Fibroblast of skin of right quadriceps (primary cell): Measurements from ENCODE around the gene ZFP64.
"Not testable (repeated sequence)": the region's sequence is repeated elsewhere in the genome, so short reads cannot be mapped to it uniquely, and the experiment has no call there.

Experiments
- DNase-seq: peaks from one replicate; pipeline ENCODE4 v3.0.0-alpha.2; 2013

The ZFP64 gene

GRCh38 chr20:52152921-52153320 lies 38.7 kb downstream of the ZFP64 start:
- no peak for DNase-seq

DNA sequence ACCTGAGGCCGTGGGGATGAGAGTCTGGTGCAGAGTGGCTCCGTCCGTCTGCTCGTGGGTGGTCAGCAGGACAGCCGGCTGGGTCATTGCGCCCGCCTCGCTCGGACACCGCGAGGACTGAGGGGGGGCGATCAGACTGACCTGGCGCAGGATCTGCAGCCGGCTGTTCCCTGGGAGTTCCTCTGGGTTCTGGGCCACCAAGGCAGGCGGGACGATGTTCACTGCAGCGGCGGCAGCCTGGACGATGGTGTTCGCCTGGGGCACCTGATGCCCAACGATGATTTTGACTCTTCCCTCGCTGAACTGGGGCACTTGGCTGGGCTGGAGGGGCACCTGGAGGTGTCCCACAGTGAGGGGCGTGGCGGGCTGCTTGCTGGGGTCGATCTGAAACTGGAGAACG lies 39.2 kb downstream of the ZFP64 start:
- DNase-seq = no peak

GRCh38 chr20:52150440-52151258 lies 40.9 kb downstream of the ZFP64 start:
- peak; percentile 37 for DNase-seq

- no peak for DNase-seq
Measured at GRCh38 chr20:52145587-52145986, 46.0 kb downstream of the ZFP64 start.

GRCh38 chr20:52143277-52143676 lies 48.3 kb downstream of the ZFP64 start:
- DNase-seq = no peak

DNA sequence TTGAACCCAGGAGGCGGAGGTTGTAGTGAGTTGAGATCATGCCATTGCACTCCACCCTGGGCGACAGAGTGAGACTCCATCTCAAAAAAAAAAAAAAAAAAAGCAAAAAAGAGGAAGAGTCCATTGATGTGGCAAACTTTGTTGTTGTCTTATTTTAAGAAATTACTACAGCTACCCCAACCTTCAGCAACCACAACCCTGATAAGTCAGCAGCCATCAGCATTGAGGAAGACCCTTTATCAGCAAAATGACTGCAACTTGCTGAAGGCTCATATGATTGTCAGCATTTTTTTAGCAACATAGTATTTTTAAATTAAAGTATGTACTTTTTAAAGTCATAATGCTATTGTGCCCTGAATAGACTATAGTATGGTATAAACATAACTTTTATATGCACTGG lies 48.8 kb downstream of the ZFP64 start:
- no peak for DNase-seq

- DNase-seq = no peak
Measured at GRCh38 chr20:52139986-52140385, 51.6 kb downstream of the ZFP64 start.

- no peak for DNase-seq
Measured at GRCh38 chr20:52137850-52138249, 53.7 kb downstream of the ZFP64 start.

DNA sequence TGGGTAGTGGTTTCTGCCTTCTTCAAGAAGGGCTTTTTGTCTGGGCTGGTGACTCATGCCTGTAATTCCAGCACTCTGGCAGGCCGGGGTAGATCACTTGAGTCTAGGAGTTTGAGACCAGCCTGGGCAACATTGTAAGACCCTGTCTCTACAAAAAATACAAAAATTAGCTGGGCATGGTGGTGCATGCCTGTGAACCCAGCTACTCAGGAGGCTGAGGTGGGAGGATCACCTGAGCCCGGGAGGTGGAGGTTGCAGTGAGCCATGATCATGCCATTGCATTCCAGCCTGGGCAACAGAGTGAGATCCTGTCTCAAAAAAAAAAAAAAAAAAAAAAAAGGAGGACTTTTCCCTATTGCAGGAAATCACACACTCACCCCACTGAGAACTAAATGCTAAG lies 57.9 kb downstream of the ZFP64 start:
- DNase-seq = not testable (repeated sequence)

DNA sequence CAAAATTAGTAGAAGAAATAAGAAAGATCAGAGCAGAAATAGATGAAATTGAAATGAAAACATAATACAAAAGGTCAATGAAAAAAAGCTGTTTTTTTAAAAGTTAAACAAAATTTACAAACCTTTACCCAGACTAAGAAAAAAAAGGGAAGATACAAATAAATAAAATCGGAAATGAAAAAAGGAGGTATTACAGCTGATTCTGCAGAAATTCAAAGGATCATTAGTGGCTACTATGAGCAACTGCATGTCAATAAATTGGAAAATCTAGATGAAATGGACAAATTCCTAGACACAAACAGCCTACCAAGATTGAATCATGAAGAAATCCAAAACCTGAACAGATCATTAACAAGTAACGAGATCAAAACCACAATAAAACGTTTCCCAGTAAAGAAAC lies 59.2 kb downstream of the ZFP64 start:
- DNase-seq = no peak

DNA sequence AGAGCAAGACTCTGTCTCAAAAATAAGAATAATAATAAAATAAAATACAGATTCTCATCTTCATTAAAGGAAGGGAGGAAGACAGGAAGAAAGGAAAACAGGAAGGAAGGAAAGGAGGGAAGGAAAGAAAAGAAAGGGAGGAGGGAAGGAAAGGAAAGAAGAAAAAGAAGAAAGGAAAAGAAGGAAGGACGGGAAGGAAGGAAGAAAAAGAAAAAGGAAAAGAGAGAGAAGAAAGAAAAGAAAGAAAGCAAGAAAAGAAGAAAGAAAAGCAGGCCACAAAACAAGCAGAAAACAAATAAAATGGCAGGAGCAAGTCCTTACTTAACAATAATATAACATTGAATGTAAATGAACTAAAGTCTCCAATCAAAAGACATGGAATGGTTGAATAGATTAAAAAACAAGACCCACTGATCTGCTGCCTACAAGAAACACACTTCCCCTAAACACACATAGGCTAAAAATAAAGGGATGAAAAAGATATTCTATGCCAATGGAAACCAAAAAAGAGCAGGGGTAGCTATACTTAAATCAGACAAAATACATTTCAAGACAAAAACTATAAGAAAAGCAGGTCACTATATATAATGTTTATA lies 60.4 kb downstream of the ZFP64 start:
- DNase-seq = no peak

DNA sequence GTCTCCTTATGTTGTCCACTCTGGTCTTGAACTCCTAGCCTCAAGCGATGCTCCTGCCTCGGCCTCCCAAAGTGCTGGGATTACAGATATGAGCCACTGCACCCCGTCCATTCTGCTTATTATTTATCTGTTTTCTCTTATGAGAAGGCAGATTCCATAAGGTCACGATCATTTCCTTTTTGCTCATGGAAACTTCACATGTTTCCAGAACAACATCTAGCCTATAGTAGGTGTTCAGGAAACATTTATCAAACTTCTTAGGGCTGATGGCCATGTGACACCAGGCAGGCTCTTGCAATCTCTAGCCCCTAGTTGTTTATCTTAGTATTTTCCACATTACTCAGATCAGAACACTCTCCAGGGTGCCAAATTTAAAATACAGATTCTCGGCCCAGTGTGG lies 61.2 kb downstream of the ZFP64 start:
- no peak for DNase-seq

DNA sequence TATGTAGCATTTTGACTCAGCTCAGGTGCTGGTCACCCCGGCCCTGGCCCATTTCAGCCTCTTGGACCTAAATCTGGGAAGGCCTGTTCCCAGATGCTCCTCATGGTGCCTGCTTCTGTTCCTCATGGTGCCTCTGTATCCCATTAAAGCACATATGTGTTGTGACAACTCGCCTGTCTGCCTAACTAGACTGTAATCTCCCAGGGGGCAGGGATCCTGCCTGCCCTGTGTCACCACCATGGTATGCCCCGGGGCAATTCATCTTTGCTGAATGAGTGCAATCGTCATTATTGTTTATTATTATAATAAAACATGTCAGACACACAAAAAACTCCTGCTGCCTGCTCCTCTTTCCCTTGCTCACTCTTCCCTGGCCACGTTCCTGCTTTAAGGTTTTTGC lies 62.0 kb downstream of the ZFP64 start:
- DNase-seq = peak; percentile 27

- no peak for DNase-seq
Measured at GRCh38 chr20:52127309-52127708, 64.3 kb downstream of the ZFP64 start.

DNA sequence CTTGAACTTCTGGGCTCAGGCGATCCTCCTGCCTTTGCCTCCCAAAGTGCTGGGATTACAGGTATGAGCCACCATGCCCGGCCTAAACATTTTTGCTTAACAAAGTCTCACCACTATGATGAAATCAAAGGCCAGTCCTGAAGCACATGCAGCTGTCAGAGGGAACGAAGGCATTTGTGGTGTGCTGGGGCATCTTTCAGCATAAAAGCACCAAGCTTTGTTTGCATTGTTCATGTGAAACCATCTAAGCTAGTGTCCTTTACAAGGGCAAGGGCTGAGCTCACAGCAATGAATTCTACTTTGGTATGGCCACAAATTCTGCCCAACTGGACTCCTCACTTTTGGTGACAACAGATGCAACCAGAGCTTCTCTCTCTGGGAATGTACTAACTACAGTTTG lies 66.8 kb downstream of the ZFP64 start:
- DNase-seq = no peak

GRCh38 chr20:52118696-52119095 lies 72.9 kb downstream of the ZFP64 start:
- DNase-seq = no peak

DNA sequence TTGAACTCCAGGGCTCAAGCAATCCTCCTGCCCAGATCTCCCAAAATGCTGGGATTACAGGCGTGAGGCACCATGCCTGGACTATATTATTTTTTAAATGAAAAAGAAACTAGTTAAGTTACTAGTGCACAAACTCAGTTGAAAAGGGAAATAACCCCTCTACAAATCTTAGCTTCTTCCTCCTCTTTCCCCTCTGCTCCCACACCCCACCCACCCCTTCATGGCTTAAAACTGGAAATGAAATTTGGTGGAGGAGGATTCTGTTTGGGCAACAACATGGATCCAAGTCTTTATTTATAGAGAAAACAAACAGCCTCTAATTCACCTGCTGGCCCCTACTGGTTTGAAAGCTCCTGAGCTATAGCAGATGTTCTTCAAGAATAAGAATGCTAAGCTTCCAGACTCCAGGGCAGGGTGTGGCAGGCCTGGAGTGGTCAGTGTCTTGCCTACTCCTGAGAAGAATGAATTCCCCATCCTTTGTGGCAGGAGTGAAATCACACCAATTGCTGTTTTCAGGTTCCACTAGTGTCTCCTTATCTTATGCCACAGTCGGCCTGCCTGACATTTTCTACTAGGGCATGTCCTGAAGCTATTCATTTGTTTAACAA lies 73.5 kb downstream of the ZFP64 start:
- no peak for DNase-seq

DNA sequence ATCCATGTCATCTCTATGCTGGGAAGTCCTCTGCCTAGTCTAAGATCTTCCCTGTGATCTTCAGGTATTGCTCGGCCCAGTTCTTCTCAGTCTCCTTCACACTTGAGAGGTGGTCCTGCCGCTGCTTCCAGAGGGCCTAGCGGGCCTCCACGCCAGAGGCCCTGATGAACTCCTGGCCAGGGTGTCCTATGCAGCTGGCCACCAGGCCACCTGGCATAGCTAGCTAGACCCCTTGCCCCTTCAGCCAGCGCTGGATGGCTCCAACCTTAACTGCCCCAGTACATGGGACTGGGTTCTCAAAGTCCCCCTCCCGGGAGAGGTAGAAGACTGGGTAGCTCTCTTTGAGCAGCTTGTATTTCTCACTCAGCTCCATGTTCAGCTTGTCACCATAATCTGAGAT lies 81.1 kb downstream of the ZFP64 start:
- DNase-seq = no peak

DNA sequence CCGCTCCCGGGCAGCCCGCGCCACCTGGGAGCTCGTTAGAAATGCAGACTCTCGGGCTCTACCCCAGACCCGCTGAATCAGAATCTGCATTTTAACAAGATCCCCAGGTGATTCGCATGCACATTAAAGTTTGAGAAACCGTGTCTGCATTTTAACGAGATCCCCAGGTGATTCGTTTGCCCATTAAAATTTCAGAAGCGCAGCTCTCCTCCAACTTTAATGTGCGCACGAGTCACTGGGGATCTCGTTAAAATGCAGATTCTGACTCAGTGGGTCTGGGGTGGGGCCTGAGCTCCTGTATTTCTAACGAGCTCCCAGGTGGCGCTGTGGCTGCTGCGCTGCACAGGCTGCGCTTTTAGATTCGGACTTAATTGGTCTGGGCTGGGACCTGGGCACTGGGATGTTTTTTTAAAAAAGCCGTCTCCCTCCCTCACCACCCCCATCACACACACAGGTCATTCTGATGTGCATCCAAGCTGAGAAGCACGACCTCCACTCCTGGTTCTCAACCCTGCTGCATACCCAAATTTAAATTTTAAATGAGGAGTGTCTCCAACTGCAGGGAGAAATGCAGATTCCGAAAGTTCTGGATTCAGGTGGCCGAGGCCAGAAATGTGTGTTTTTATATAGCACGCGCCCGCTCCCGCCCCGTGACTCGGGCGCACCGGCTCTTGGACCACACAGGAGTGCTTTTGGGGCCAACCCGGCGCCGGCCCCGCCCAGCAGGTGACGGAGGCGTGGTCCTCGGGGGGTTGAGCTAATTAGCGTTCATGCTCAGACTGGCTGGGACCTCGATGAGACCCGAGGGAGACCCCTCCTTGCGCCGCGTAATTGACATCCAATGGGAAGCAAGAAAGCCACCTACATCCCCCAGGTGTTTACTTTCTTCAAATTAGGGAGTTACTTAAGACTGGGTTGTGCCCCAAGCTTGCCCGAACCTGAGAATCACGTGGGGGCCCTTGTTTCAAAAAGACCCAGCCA lies 85.8 kb downstream of the ZFP64 start:
- peak; percentile 47 for DNase-seq

GRCh38 chr20:52104546-52105441 lies 86.8 kb downstream of the ZFP64 start:
- peak; percentile 64 for DNase-seq

DNA sequence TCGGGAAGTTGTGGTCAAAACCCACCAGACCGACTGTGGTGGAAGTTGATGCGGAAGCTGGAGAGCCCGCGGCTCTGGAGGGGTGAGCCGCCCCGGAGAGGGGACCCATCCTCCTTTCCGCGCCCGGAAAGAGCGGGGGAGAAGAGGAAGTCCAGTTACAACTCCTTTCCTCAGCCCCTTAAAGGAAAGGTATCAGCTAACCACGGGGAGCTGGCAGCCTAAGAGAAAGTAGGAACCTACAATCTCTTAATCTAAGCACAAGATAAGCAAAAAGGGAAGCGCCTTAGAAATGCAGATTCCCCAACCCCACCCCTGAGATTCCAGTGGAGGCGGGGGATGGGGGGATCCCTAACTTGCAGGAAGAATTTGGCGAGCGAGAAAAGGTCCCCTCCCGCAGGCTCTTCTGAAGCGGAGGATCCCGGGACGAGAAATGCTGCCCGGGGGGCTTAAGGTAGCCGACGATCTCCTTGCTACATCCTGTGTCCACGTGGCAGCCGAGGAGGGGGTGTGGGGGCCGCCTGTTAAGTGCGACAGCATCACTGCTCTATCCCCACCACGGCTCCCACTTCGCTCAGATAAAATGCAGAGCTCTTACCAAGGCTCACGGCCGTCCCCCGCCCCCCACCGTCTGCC lies 87.5 kb downstream of the ZFP64 start:
- DNase-seq = peak; percentile 47
